ENCODE results near the gene KCNAB1. TPM values are rescaled to one million over a fixed set of nuclear protein-coding genes. Genes with fewer than 3 reads are reported as not detected.

Gene KCNAB1
- total and polyA plus RNA-seq, 4 donors = 0.76 to 2.8 (median 1.0) TPM

GRCh38 chr3:156107504-156107903 is 12.9 kb upstream of the KCNAB1 start:
- TF ChIP-seq RXRA (IDR thresholded peaks at IDR 0.05) (no peak), FOXA2 (IDR thresholded peaks at IDR 0.05) (no peak), RAD21 (IDR thresholded peaks at IDR 0.05) (no peak), REST (IDR thresholded peaks at IDR 0.05) (no peak), MAX (IDR thresholded peaks at IDR 0.05) (no peak)
- H3K27ac ChIP-seq (ENCODE audit: low read depth in 1 of 2, low read length in 2 of 2) = no peak overlapping the region
- WGBS = 90% methylated on average over 5 of the region's 5 CpGs
- H3K4me1 ChIP-seq (ENCODE audit: control insufficient read depth in 4 of 4, insufficient read depth in 4 of 4, low read length in 3 of 4) = peaks cover under 1 to 6% (median 2%) of the 10 kb centered on the region in 4 donors
- H3K4me3 ChIP-seq (ENCODE audit: low read depth in 1 of 3, low read length in 3 of 3) = no peak overlapping the region
- no peaks in the 10 kb centered on the region for H3K27me3 ChIP-seq (ENCODE audit: control insufficient read depth in 4 of 4, insufficient read depth in 4 of 4, low read length in 3 of 4)
- no peak overlapping the region for H3K9ac ChIP-seq (ENCODE audit: low read depth in 1 of 2, low read length in 2 of 2)
- H3K9me3 ChIP-seq (ENCODE audit: control insufficient read depth in 4 of 4, low read length in 3 of 4) = no peaks in the 10 kb centered on the region
- no peak for DNase-seq (ENCODE audit: low spot score)
- no peaks in the 10 kb centered on the region for H3K36me3 ChIP-seq (ENCODE audit: control insufficient read depth in 4 of 4, insufficient read depth in 3 of 4, low read depth in 1 of 4, low read length in 3 of 4)

- H3K9ac ChIP-seq (ENCODE audit: low read depth in 1 of 2, low read length in 2 of 2) = no peak overlapping the region
- peaks cover 0 to 2% (median 0%) of the 10 kb centered on the region in 4 donors for H3K4me1 ChIP-seq (ENCODE audit: control insufficient read depth in 4 of 4, insufficient read depth in 4 of 4, low read length in 3 of 4)
- H3K27ac ChIP-seq (ENCODE audit: low read depth in 1 of 2, low read length in 2 of 2) = no peak overlapping the region
- H3K9me3 ChIP-seq (ENCODE audit: control insufficient read depth in 4 of 4, low read length in 3 of 4) = no peaks in the 10 kb centered on the region
- no peak for DNase-seq (ENCODE audit: low spot score)
- TF ChIP-seq, protein P1, sequence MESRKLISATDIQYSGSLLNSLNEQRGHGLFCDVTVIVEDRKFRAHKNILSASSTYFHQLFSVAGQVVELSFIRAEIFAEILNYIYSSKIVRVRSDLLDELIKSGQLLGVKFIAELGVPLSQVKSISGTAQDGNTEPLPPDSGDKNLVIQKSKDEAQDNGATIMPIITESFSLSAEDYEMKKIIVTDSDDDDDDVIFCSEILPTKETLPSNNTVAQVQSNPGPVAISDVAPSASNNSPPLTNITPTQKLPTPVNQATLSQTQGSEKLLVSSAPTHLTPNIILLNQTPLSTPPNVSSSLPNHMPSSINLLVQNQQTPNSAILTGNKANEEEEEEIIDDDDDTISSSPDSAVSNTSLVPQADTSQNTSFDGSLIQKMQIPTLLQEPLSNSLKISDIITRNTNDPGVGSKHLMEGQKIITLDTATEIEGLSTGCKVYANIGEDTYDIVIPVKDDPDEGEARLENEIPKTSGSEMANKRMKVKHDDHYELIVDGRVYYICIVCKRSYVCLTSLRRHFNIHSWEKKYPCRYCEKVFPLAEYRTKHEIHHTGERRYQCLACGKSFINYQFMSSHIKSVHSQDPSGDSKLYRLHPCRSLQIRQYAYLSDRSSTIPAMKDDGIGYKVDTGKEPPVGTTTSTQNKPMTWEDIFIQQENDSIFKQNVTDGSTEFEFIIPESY (IDR thresholded peaks at IDR 0.05) = no peak
- TF ChIP-seq FOXA2 (IDR thresholded peaks at IDR 0.05) = no peak
- no peak for TF ChIP-seq HNF4A (conservative IDR thresholded peaks at IDR 0.05)
- TF ChIP-seq, protein P2, sequence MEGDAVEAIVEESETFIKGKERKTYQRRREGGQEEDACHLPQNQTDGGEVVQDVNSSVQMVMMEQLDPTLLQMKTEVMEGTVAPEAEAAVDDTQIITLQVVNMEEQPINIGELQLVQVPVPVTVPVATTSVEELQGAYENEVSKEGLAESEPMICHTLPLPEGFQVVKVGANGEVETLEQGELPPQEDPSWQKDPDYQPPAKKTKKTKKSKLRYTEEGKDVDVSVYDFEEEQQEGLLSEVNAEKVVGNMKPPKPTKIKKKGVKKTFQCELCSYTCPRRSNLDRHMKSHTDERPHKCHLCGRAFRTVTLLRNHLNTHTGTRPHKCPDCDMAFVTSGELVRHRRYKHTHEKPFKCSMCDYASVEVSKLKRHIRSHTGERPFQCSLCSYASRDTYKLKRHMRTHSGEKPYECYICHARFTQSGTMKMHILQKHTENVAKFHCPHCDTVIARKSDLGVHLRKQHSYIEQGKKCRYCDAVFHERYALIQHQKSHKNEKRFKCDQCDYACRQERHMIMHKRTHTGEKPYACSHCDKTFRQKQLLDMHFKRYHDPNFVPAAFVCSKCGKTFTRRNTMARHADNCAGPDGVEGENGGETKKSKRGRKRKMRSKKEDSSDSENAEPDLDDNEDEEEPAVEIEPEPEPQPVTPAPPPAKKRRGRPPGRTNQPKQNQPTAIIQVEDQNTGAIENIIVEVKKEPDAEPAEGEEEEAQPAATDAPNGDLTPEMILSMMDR (IDR thresholded peaks at IDR 0.05; ENCODE audit: low read depth, low read length, missing input control) = no peak
- TF ChIP-seq, protein P3, sequence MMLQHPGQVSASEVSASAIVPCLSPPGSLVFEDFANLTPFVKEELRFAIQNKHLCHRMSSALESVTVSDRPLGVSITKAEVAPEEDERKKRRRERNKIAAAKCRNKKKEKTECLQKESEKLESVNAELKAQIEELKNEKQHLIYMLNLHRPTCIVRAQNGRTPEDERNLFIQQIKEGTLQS (IDR thresholded peaks at IDR 0.05) = no peak
- no peak for TF ChIP-seq TAF1 (conservative IDR thresholded peaks at IDR 0.05)
- no peak for TF ChIP-seq RAD21 (IDR thresholded peaks at IDR 0.05)
- H3K36me3 ChIP-seq (ENCODE audit: control insufficient read depth in 4 of 4, insufficient read depth in 3 of 4, low read depth in 1 of 4, low read length in 3 of 4) = no peaks in the 10 kb centered on the region
- H3K4me3 ChIP-seq (ENCODE audit: low read depth in 1 of 3, low read length in 3 of 3) = no peak overlapping the region
- no peaks in the 10 kb centered on the region for H3K27me3 ChIP-seq (ENCODE audit: control insufficient read depth in 4 of 4, insufficient read depth in 4 of 4, low read length in 3 of 4)
- 94% methylated on average over 3 of the region's 3 CpGs for WGBS
Observed at GRCh38 chr3:156108616-156109015, 11.8 kb upstream of the KCNAB1 start.

All from liver (tissue), 9 donors.